GM23338 (cell line): Measurements from ENCODE around the gene SLC4A4. TPM values are rescaled to one million over a fixed set of nuclear protein-coding genes. Genes with fewer than 3 reads are reported as not detected.

Experiments used
- JUNB ChIP-seq: IDR thresholded peaks from one replicate; pipeline ENCODE4 v1.6.1; 2016; ENCODE audit warnings: antibody characterized with exemption; ENCODE audit not compliant: unreplicated experiment
- STAT1 ChIP-seq: IDR thresholded peaks from one replicate; pipeline ENCODE4 v1.6.1; 2016; ENCODE audit warnings: antibody characterized with exemption; ENCODE audit not compliant: unreplicated experiment
- ZNF331 ChIP-seq: fragments of 250-450 bp; sonication (Bioruptor Pico); IDR thresholded peaks from 2 replicates; pipeline ENCODE4 v1.5.0; 2020; ENCODE audit warnings: low read depth, mild to moderate bottlenecking, moderate library complexity
- polyA plus RNA-seq: library from polyadenylated mRNA; unstranded; fragments of >200 nt; fragmentation: Nextera tagmentation; extraction: Ambion mirVana; gene quantifications from 2 replicates; pipeline ENCODE4 v1.2.1, GENCODE V29; 2016
- total RNA-seq: library from RNA; depleted of rRNA; stranded (reverse); fragments of >200 nt; shearing (Covaris generic); gene quantifications from 2 replicates; pipeline ENCODE4 v1.2.3, GENCODE V29; 2014
- TF ChIP-seq, protein P1 (sequence below): IDR thresholded peaks from one replicate; pipeline ENCODE4 v1.6.1; 2018; ENCODE audit warnings: antibody characterized with exemption; ENCODE audit not compliant: unreplicated experiment
- TF ChIP-seq, protein P2 (sequence below): fragments of 250-450 bp; sonication (Bioruptor Pico); IDR thresholded peaks from 2 replicates; pipeline ENCODE4 v1.5.0; 2020; ENCODE audit warnings: mild to moderate bottlenecking, moderate library complexity

Gene SLC4A4
- total and polyA plus RNA-seq, 2 experiments from 2014 or later: 1.0 to 1.5 TPM

DNA sequence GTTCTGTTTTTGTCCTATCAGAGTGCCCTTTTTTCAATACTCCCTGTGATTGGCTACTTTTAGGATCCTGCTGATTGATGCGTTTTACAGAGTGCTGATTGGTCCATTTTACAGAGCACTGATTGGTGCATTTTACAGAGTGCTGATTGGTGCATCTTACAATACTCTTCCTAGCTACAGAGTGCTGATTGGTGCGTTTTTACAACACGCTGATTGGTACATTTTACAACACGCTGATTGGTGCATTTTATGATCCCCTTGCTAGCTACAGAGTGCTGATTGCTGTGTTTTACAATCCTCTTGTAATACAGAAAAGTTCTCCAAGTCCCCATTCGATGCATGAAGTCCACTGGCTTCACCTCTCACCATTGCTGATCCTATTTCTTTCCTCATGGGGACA is 268.3 kb downstream of the SLC4A4 start (continued):
- TF ChIP-seq, protein P1, sequence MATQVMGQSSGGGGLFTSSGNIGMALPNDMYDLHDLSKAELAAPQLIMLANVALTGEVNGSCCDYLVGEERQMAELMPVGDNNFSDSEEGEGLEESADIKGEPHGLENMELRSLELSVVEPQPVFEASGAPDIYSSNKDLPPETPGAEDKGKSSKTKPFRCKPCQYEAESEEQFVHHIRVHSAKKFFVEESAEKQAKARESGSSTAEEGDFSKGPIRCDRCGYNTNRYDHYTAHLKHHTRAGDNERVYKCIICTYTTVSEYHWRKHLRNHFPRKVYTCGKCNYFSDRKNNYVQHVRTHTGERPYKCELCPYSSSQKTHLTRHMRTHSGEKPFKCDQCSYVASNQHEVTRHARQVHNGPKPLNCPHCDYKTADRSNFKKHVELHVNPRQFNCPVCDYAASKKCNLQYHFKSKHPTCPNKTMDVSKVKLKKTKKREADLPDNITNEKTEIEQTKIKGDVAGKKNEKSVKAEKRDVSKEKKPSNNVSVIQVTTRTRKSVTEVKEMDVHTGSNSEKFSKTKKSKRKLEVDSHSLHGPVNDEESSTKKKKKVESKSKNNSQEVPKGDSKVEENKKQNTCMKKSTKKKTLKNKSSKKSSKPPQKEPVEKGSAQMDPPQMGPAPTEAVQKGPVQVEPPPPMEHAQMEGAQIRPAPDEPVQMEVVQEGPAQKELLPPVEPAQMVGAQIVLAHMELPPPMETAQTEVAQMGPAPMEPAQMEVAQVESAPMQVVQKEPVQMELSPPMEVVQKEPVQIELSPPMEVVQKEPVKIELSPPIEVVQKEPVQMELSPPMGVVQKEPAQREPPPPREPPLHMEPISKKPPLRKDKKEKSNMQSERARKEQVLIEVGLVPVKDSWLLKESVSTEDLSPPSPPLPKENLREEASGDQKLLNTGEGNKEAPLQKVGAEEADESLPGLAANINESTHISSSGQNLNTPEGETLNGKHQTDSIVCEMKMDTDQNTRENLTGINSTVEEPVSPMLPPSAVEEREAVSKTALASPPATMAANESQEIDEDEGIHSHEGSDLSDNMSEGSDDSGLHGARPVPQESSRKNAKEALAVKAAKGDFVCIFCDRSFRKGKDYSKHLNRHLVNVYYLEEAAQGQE: no peak
- TF ChIP-seq ZNF331 (CRISPR knock-in tag) (no peak), STAT1 (no peak), JUNB (no peak)
- TF ChIP-seq, protein P2, sequence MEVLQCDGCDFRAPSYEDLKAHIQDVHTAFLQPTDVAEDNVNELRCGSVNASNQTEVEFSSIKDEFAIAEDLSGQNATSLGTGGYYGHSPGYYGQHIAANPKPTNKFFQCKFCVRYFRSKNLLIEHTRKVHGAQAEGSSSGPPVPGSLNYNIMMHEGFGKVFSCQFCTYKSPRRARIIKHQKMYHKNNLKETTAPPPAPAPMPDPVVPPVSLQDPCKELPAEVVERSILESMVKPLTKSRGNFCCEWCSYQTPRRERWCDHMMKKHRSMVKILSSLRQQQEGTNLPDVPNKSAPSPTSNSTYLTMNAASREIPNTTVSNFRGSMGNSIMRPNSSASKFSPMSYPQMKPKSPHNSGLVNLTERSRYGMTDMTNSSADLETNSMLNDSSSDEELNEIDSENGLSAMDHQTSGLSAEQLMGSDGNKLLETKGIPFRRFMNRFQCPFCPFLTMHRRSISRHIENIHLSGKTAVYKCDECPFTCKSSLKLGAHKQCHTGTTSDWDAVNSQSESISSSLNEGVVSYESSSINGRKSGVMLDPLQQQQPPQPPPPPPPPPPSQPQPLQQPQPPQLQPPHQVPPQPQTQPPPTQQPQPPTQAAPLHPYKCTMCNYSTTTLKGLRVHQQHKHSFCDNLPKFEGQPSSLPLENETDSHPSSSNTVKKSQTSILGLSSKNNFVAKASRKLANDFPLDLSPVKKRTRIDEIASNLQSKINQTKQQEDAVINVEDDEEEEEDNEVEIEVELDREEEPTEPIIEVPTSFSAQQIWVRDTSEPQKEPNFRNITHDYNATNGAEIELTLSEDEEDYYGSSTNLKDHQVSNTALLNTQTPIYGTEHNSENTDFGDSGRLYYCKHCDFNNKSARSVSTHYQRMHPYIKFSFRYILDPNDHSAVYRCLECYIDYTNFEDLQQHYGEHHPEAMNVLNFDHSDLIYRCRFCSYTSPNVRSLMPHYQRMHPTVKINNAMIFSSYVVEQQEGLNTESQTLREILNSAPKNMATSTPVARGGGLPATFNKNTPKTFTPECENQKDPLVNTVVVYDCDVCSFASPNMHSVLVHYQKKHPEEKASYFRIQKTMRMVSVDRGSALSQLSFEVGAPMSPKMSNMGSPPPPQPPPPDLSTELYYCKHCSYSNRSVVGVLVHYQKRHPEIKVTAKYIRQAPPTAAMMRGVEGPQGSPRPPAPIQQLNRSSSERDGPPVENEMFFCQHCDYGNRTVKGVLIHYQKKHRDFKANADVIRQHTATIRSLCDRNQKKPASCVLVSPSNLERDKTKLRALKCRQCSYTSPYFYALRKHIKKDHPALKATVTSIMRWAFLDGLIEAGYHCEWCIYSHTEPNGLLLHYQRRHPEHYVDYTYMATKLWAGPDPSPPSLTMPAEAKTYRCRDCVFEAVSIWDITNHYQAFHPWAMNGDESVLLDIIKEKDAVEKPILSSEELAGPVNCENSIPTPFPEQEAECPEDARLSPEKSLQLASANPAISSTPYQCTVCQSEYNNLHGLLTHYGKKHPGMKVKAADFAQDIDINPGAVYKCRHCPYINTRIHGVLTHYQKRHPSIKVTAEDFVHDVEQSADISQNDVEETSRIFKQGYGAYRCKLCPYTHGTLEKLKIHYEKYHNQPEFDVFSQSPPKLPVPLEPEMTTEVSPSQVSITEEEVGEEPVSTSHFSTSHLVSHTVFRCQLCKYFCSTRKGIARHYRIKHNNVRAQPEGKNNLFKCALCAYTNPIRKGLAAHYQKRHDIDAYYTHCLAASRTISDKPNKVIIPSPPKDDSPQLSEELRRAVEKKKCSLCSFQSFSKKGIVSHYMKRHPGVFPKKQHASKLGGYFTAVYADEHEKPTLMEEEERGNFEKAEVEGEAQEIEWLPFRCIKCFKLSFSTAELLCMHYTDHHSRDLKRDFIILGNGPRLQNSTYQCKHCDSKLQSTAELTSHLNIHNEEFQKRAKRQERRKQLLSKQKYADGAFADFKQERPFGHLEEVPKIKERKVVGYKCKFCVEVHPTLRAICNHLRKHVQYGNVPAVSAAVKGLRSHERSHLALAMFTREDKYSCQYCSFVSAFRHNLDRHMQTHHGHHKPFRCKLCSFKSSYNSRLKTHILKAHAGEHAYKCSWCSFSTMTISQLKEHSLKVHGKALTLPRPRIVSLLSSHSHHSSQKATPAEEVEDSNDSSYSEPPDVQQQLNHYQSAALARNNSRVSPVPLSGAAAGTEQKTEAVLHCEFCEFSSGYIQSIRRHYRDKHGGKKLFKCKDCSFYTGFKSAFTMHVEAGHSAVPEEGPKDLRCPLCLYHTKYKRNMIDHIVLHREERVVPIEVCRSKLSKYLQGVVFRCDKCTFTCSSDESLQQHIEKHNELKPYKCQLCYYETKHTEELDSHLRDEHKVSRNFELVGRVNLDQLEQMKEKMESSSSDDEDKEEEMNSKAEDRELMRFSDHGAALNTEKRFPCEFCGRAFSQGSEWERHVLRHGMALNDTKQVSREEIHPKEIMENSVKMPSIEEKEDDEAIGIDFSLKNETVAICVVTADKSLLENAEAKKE (CRISPR knock-in tag): no peak
